ENCODE results near the gene TRUB1.

TRUB1 gene

DNA sequence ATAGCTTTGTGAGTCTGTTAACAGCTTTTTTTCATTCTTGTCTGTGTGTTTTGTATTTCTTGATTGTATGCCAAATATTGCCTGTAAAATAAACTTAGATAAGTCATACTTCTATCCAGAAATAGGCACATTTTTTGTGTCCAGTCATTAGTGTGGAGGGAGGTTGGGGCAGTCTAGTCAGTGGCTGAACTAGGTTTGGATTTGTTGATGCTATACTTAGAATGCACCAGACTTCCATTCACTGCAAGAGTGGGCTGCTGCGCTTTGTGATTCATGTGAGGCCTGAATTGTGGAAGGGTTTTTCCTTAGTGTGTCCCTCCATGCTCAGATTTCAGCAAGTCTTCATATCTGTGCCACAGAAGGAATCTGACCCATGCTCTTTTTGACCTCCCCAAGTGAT is 50.0 kb downstream of the TRUB1 start:
- DNase-seq = peak; percentile 93

DNA sequence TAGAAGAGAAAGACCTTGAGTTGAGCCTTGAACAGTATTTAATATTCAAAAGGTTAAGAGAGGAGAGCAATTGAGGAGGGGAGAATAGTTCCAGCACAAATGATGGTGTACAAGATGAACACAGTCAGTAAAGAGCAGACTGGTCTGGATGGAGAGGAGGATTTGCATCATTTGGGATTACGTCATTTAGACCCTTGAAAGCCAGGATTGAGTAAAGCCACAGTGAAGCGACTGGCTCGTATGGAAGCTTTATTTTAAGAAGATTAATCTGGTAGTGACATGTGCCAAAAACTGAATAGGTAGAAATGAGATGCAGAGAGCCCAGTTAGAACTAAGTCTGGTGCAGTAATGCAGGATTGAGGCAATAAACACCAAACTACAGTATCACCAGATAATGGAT is 52.6 kb downstream of the TRUB1 start:
- DNase-seq = no peak

DNA sequence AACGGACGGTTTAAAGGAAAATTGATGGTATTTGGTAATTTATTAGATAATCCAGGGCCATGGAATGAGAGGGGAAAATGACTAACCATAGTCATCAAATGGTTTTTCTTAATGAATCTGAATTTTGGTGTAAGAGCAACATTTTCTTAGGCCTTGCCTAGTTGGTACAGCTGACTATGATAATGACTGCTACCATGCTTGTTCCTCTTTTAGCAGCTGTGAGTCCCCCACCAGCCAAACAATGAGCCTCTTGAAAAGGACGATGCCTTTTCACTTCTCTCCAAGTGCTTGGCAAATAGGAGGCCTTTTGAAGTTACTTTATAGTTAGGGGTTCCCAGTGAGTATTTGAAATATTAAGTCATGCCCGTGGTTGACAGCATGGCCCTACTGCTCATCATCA is 53.0 kb downstream of the TRUB1 start:
- no peak for DNase-seq

DNA sequence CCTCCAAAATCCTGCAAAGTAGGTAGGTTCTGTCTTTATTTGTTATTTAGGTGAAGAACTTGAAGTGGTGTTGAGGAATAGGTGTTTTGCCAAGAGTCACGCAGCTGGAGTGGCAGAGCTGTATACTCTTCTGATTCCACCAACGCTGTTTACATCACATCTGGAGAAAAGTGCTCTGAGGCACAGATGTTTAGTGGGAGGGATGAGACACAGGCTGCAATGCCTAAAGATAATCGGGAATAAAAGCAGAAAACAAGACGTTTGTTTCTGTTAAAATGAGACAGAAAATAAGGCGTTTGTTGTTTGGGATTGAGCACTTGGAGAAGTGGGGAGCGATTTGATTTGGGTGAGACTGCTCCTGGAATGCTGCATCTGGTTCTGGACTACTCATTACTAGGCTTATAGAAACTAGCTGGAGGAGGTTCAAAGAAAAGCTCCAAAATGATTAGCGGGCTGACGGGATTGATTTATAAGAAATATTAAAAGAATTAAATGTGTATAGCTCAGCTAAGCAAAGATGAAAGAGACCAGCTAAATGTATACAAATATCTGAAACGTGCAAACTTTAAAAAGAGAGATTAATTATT is 54.3 kb downstream of the TRUB1 start:
- no peak for DNase-seq

DNA sequence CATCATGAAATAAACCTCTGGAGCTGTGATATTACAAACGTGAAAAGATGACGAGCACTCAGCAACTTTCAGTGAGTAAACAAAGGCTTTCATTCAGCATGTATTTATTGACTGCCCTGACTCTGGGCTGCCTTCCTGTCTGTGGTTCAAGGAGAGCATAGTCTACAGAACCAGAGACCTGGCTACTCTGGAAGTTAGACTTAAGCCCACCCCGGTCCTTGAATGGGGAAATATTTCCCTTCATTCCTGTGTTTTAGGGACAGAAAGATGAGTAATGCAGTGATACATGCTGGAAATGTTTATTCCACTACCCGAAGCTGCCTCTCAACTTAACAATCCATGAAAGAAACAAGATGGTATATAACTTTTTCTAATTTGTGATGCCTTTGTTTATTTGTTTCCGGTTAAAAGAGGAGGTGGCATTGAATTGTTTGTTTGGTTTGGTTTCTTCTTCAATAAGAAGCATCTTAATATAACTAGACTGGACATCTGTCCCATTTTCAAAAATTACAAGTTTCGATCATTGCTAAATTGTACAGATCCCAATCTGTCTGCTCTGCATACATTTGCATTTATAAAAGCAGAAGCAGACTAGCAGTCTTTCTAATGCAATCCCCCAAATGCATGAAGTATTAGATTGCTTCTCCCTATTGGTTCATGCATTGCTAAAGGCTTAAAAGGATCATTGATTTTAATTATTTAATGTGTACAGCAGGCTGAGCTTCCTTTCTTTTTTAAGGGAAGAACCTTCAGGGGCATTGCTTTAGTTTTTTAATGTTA is 57.7 kb downstream of the TRUB1 start:
- DNase-seq = peak; percentile 85

DNA sequence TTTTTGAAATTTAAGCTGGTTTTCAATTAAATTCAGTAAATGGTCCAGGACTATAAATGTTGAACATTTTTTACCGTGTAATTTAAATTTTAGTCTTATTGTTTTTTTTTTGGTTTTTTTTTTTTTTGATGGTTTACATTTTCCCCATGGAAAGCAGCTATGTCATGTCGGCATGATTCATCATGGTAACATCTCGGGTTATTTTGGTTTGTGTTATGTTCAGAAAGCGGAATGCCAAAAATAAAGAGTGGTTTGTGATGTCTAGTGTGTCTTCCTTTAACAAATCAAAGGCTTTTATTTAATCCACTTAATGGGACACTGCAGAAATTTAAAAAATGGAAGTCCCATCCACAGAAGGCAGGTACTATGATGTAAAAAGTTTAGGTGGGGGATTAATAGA is 58.5 kb downstream of the TRUB1 start:
- DNase-seq = peak; percentile 88

DNA sequence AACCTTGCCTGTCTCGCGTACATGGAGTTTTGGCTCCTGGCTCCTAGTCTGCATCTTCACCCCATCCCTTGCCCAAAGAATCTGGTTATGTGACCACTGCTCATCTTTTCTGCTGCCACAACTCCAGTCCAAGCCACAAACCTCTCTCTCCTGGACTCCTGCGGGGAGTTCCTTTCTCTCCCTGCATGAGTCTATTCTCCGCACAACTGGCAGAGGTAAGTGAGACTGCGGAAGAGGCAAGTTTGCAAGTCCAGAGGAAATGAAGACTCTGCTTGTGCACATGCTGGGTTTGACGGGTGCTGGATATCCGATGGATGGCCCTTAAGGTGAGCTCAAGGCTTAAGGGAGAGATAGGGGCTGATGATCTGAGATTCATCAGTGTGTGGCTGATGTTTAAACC is 61.0 kb downstream of the TRUB1 start:
- DNase-seq = no peak

DNA sequence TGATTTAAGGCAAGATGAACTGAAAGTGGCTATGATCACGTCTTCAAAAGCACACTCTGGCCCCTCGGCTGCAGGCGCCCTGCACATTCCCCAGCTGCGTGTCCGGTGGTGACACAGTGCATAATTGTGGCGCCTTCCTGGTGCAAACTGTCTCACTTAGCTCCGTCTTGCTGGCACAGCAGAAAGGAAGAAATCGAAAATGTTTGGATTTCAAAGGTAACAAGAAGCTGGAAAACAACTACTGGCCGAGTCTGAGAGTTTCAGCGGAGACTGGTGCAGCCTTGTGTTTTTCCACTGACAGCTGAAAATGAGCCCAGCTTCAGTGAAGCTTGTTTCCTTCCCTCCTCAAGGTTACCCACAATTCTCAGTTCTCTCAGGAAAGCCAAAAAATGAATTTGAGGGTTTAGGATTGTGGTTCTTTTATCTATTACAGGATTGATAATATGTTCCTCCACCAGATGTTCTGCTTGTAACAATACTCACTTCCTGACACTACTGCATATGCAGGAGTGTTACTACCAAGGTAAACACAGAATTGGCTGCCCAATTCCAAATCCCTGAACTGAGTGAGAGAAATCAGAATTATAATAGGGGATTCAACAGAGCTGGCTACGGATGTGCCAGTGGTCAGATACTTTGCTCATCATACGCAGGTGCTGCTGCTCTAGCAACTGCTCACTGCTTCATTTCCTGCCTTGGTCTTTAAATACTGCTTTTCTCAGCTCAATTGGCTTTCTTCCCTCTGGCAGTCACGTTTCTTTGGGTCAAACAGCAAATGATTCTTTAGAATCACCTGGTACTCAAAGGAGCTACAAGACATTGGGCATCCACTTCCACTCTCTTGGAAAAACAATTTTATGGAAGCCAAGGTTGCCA is 63.7 kb downstream of the TRUB1 start:
- DNase-seq = peak; percentile 28

DNA sequence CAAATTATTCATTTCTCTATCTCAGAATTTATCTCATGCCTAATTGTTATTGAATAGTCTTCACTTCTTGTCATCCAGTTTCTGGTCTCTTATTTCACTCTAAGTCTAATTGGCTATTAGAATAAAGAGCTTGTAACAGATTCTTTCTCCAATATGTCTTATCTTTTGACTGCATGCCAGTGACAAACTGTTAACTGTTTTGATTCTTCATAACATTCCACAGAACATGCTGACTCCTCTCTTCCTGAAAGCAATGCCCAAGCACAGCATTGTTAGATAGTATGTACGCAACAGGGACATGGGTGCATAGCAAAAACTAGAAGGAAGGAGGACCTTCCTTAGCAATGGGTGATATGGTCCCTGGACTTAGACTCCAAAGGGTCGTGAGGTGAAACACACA is 65.4 kb downstream of the TRUB1 start:
- no peak for DNase-seq

DNA sequence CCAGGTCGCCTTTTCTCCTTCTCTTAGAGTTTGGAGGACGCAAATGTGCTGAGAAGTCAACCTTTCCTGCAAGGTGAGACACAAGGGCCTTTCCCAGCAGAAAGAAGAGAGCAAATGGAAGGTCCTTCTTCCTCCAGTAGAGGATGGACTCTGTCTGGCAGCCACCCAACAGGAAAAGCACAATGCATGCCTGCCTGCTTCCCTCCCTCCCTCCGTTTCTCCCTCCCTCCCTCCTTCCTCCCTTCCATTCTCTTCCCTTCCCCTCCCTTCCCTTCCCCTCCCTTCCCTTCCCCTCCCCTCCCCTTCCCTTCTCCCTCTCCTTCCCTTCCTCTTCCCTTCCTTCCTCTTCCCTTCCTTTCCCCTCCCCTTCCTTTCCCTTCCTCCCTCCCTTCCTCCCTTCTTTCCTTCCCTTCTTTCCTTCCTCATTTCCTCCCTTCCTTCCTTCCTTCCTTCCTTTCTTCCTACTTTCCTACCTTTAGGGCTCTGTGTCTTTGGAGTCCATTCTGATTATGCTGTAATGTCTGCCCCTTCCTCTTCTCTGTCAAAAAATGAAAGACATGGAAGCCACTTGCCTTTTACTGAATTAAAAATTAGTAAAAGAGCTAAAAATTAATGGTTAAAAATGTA is 66.4 kb downstream of the TRUB1 start:
- no peak for DNase-seq

DNA sequence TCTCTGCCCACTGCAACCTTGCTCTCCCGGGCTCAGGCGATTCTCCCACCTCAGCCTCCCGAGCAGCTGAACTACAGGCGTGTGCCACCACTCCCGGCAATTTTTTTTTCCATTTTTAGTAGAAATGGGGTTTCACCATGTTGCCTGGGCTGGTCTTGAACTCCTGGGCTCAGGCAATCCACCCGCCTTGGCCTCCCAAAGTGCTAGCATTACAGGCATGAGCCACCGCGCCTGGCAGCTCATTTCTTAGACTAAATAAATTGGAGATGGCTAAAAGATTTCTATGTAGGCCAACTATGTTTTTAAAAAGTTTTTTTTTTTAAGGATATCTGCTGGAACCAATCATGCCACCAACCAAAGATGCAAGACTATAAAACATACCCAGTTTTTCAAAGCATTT is 67.8 kb downstream of the TRUB1 start:
- DNase-seq = no peak

DNA sequence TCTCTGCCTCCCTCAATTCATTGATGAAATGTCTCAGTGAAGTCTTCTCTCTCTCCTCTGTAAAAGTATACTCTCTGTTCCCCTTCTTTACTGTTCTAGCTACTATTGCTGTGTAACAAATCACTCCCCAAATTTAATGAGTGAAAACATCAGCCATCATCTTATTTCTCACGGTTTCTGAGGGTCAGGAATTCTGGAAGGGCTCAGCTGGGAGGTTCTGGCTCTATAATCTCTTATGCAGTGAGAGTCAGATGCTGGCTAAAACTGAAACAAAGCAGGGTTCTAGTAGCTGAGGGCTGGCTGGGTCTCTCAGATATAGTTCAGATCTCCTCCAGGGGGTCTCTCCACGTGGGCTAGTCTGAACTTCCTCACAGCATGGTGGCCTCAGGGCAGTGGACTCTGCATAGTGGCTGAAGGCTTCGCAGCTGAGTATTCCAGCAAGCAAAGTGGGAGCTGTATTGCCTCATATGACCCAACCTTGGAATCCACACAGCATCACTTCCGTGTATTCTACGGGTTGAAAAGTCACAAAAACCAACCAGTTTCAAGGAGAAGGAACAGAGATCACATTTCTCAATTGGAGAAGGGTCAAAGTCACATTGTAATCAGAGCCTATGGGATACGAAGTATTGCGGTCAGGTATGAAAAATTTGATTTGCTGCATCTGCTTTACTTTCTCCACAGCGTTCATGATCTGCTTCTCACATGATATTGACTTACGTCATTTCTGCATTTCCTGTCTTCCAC is 80.4 kb downstream of the TRUB1 start:
- no peak for DNase-seq

DNA sequence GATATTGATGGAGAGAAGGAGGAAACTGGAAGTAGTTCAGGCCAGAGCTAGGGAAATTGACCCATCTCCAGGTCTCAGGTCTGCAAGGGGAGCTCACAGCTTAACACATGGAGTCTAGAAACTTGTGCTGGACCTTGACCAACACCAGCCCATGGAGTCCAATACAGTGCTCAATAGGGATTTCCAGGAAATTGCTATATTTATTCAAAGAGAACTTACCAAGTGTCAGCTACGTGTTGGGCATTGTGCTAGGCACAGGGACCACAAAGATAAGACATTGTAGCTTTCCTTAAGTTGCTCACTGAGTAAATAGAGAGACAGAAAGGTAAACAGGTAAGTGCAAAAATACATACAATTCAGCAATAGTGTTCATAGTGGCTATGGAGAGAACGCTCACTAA is 82.5 kb downstream of the TRUB1 start:
- DNase-seq = no peak

DNA sequence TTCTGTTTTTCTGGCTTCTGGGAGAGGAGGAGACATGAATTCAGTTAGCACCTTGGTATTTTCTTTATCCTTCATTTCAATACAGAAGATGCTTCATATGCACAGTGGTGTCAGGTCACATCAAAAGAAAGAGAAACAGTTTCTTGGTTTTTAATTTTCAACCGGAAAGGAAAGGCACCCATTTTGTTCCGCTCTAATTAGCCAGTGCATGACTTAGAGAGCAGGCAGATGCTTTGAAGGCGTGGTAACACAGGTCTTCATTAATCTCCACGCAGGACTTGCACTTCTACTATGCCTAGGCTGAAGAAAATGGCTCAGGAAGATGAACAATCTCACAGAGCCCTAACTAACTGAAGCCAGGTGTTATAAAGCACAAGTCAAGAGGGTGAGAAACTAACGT is 84.7 kb downstream of the TRUB1 start:
- DNase-seq = no peak

DNA sequence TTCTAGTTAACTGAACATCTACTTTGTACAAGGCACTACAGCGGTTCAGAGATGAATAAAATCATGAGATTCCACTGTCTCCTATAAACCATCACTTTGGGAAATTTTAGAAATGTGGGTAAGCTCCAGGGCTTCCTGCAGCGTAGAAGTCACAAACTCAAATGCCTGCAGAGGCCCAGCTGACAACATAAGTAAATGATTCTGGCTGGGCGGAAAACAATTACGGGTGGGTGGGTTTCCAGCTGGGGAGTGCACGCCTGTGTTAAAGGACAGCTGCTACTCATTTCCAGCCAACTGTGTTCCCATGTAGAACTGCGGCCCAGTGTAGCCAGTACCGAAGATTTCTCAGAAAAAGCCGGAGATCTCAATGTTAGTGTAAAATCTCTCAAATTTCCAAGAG is 85.7 kb downstream of the TRUB1 start:
- DNase-seq = no peak

DNA sequence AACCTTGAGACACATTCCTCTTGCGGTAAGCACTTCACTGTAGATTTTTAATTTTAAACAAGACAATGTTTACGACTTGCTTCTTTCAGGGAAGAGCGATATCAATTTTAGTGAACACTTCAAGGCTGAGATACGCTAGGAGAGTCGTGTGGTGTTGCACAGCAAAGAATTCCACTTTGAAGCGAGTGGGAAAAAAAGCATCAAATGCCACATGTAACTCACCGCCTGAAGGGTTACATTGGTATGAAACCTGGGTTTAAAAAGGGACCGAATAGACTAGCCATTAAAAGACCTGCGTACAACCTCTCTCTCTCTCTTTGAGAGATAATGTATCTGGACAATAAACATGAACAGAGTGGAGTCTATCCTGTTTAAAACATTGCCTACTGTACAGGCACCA is 86.4 kb downstream of the TRUB1 start:
- DNase-seq = no peak

DNA sequence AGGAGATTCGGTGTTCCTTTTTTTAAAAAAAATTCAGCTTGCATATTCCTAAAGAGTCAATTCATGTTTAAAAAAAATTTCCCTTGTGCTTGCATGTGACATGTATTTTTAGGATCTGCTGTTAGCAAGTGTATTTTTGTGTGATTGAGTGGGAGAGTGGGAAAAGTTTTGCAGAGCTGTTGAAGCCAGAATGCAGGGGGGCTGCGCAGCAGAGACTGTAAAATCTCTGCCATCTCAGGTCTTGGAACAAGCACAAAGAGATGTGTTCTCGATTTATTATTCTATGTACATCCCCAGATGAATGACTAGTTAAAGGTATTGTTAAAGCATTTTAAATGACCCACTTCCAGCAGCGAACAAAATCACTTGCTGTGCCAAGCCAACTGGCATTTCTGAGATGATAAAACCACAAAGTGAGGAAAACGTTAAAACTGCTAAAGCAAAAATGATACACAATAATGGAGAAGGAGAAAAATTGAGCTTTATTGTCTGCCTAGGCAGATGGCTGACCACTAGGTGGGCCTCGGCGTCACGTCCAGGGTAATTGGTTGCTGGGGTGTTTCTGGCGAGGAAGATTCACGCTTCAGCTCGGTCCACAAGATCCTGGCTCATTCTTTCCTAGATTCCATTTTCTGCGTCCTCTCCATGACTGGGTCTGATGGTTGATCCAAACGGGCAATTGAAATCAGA is 88.2 kb downstream of the TRUB1 start:
- no peak for DNase-seq

DNA sequence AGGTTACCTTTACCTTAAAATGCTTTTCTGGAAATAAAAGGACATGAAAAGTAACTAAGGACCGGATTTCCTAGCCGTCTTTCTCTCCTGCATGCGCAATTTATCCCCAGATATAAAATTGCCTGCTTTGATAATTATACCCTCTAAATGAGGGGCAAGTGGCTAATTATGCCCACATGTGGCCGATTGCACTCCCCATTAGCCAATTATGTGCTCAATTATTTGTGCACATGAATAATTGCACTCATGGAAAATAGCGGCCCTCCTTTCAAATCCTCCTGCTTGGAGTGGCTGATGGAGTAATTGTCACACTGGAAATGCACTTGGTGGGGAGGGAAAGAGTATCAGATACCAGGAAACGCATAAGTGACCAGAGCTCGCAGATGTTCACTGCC is 88.7 kb downstream of the TRUB1 start:
- no peak for DNase-seq
